NCI-H1417 (cell line): ENCODE results near the gene FGFRL1.
A peak's percentile ranks its signal among the peaks of the same experiment; 100 is the strongest.

ENCODE experiments used
- DNase-seq, 3 experiments: peaks; one replicate each; lab custom pipeline; 2025; lab: John Stamatoyannopoulos, UW

FGFRL1 gene, protein sequence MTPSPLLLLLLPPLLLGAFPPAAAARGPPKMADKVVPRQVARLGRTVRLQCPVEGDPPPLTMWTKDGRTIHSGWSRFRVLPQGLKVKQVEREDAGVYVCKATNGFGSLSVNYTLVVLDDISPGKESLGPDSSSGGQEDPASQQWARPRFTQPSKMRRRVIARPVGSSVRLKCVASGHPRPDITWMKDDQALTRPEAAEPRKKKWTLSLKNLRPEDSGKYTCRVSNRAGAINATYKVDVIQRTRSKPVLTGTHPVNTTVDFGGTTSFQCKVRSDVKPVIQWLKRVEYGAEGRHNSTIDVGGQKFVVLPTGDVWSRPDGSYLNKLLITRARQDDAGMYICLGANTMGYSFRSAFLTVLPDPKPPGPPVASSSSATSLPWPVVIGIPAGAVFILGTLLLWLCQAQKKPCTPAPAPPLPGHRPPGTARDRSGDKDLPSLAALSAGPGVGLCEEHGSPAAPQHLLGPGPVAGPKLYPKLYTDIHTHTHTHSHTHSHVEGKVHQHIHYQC

DNA sequence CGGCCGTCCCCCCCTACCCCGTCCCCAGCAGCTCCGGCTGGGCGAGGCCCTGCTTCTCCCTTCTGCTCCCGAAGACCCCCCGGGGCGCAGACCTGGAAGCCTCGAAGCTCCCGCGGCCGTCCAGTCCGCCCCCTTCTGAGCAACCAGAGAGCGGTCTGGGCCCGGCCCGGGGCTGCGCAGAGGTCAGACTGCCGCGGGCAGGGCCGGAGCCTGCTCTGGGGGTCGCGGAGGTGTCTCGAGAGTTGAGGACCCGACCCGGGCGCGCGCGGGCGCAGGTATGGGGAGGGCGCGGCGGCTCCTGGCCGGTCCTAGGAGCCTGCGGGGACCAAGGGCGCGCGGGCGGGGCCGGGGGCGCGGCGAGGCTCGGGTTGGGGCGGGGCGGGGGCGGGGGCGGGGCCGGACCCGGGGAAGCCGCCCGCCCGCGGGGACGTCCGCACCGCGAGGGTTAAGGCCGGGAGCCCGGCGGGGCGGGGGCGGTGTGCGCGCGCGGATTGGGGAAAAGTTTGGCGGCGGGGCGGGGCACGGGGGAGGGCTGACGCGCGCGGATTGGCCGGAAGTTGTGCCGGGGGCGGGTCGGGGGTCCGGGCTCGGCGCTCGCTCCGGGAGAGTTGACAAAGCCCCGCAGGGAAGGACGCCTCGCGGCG, at the start of gene FGFRL1:
TSS of gene FGFRL1 (plus strand) at position 605 of the 644 bp plus-strand sequence. CDS start 860 bp downstream, outside the sequence.
- peak in 1 of 3 experiments; percentile 79 for DNase-seq

DNA sequence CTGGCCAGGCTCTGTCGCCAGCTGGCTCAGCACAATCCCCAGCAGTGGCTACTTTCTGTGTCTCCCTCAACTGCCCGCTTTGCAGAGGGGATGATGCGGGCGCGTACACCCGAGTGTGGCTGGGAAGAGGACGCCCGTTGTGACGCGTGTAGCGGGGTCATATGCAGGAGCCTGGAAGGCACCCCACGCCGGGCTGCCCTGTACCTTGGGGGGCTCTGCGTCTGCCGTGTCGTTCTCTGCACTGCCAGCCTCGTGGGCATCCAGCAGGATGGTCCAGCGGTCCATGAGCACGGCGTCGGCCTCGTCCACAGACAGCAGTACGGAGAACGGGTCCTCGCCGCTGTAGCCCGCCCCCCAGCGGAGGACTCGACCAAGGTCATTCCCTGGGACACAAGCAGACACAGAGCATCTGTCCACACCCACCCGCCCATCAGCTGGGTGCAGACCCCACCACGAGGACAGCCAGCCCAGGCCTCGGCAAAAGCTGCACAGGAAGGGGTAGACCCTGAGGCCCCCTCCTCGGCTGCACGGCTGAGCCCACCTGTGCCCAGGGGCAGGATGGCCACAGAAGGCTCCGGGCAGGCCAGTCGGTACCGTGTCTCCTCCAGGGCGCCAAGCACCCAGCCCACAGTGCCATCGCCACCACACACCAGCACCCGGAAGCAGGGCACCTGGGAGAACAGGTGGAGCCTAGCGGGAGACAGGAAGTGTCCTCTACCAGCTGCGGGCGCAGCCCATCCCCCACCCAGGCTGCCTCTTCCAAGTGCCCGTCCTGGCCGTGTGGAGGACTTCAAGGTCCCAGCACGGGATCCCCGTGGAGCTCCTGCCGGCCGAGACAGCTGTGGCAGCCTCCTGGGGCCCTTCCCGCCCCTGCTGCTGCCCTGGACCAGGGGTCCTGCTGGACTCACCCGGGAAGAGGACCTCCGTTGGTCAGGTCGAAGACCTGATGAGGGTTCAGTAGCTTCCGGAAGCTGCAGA, 48.9 kb upstream of the FGFRL1 start:
- DNase-seq: peak; percentile 45 to 77 (median 65)

DNA sequence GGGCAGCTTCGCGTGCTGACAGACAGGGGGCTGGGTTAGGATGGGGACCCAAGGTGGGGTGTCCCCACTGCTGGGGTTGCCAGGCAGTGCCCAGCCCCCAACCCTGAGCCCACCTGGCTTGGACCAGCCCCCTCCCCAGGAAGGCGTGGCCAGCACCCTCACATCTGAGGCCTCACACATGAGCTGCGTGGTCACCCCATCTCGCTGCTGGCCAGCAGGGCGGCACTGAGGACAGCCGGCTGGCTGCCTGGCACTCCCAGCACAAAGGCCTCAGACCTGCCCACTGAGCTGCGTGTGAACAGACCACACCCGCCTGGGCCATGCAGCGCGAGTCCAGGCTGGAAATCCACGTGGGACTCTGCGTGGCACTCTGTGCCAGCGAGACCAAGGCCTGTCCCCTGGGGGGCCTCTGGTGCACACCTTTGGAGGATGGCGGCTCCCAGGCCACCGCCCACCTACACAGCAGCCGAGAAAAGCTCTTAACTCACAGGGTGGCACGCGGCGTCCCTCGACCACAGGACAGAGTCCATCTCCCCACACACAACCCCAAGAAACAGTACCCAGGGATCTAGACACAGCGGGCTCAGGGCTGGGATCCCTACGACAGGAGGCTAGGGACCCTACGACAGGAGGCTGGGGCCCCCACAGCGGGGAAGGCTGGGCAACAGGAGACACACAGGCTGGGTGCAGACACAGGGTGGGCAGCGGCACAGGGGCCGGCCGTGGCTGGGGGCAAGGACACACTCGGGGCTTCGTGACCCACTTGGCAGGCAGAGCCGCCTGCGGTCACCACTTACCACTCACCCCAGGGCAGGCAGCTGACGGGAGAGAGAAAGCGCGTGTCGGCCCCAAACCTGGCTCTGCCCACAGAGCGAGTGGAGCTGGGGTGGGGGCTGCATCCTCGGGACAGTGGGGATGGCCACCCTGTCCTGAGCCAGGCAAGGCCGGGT, 47.9 kb upstream of the FGFRL1 start:
- no peak for DNase-seq

DNA sequence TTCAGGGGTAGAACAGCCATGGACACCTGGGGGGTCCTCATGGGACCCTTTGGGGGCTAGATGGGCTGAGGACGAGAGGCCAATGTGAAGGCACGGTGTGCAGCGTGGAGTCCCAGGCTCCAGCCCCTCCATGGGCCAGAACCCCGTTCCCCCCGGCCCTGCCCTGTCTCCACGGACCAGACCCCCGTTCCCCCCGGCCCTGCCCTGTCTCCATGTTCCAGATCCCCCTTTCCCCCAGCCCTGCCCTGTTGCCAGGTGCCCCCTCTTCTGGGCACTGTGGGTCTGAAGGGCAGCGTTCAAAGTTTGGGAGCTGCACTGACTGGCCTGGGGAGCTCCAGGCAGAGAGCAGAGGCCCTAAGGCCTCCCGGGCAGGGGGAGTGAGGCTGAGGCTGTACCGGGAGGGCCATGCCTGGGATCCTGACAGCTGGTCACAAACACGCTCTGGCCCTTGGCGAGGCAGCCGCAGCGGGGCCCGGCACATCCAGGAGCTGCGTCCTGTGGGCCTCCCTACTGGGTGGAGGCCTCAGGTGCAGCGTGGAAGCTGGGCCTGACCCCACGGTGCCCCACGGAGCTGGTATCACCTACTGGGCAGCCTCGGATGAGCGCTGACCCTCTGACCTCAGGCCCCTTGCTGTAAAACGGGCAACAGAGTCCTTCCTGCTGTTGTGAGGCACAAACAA, 46.9 kb upstream of the FGFRL1 start:
- no peak for DNase-seq

DNA sequence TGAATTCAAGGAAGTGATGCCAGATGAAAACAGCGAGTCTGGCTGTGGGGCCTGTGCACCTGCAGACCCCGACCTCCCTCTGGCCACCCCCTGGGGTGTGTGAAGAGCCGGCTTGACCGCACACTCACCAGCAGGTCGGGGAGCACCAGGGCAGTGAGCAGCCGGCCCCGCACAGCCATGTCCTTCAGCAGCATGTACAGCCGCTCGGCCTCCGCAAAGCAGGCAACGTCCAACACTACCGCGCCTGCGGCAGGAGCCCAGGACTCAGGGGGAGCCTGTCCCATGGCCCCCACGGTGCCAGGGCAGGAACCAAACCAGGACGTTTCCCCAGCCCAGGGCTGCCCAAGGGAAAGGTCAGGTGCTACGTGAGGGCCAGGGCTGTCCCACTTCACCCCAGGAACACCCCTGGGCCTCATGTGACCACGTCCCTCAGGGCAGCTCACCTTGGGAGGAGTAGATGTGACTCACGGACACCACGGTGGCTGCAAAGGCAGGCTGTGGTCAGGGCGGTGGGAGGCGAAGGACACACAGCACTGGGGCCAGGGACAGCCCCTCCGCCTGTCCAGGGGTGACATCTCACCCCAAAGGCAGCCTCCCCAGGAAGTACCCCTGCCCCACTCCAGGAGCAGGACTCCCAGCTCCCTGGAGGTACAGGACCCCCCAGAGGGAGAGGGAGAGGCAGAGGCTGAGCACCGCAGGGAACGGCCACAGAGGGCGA, 46.2 kb upstream of the FGFRL1 start:
- no peak for DNase-seq

DNA sequence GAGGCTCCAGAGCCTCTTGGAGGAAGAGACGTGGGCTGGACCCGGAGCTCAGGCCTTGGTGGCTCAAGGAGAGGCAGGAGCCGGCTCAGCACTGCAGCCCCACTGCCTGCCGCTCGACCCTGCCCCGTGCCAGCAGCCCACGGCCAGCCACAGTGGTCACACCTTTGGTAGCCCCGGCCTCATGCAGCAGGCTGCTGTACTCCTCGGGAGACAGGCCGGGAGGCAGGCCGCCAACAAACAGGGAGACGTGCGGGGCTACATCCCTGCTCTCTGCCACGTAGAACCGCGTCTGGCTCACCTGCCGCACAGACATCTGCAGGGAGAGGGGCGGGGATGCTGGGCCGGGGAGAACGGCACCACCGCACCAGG, 45.7 kb upstream of the FGFRL1 start:
- no peak for DNase-seq

DNA sequence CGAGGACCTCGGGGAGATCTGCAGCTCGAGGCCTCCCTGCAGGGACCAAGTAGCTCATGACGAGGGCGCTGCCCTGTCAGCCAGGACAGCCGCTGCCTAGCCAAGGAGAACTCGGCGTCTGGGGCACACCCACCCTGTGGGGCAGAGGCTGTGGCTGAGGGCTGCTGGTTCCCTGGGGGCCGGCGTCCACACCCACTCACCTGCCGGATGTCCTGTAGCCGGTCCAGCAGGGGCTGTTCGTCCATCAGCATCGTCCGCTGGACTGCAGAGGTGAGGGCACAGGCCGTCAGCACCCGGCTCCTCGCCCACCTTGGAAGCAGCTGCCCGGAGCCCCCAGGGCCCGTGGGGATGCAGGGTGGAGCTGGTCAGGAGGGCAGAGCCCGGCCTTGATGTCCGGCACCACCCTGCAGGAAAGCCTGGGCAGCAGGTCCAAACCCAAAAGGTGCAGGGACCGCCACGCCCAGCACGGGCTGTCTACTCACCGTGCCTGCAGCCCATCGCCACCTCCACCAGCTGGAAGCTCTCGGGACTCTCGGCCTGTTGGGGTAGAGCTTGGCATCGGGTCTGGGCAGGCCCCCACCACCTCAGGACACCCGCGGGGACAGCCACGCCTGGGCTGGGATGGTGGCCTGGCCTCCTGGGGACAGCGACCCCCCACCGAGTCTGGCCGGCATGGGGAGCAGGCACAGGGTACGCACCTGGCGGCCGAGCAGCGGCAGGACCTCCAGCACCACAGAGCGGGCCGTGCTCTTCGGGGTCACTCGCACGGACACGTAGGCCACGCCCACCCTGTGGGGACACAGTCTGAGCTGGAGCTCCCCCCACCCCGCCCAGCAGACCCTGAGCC, 44.9 kb upstream of the FGFRL1 start:
- DNase-seq: no peak

DNA sequence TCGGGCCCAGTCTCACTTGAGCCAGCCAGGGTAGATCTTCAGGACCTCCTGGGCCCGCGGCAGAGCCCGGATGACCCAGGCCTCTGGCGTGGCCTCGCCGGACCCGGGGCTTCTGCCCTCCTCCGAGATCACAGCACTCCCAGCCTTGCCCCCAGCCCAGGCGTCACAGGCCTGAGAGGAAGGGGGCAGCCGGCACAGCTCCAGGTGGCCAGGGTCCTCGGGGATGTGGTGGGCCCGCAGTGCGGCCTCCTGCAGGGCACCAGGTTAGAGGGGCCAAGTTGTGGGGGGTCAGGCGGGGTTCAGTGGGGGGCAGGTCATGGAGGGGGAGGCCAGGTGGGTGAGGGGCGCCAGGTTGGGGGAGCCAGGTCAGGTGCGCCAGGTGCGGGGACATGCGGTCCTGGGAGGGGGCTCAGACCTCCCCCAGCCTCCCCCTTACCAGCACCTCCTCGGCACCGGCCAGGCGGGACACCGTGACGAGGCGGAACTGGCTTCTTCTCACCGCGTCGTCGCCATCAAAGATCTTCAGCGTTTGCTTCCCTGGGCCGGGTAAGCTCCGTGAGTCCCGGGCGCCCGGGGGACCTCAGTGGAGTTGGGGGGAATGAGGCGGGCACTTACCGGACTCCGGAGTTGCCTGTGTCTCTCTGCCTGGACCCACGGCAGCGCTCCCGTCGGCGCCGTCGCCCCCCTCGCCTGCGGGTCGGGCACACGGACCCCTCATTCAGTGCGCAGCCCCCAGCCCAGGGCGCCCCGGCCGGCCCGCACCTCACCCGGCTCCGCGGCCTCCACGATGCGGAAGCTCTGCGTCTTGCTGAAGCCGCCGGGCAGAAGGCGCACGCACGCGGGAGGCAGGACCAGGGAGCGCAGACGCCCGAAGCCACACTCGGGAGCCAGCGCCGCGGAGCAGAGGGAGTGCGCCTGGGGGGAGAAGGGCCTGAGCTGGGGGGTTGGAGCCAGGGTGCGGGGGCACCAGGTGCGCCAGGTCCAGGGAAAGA, 44.0 kb upstream of the FGFRL1 start:
- no peak for DNase-seq

DNA sequence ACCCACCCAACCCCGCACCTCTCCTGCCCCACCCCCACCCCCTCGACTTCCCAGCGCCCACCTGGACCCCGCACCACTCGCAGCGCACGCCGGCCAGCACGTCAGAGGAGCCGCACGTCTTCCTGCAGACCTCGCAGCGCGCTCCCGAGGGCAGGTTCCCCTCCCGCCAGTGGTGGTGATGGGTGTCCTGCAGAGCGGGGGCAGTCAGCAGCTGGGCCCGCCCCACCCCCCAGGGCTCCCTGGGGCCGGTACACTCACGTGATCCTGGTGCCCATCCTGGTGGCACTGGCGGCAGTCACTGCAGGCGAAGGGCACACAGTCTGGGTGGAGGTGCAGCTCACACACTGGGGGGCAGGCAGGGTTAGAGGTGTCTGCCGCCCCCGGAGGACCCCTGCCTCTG, 43.2 kb upstream of the FGFRL1 start:
- DNase-seq: peak in 2 of 3 experiments; percentile 55 to 70

DNA sequence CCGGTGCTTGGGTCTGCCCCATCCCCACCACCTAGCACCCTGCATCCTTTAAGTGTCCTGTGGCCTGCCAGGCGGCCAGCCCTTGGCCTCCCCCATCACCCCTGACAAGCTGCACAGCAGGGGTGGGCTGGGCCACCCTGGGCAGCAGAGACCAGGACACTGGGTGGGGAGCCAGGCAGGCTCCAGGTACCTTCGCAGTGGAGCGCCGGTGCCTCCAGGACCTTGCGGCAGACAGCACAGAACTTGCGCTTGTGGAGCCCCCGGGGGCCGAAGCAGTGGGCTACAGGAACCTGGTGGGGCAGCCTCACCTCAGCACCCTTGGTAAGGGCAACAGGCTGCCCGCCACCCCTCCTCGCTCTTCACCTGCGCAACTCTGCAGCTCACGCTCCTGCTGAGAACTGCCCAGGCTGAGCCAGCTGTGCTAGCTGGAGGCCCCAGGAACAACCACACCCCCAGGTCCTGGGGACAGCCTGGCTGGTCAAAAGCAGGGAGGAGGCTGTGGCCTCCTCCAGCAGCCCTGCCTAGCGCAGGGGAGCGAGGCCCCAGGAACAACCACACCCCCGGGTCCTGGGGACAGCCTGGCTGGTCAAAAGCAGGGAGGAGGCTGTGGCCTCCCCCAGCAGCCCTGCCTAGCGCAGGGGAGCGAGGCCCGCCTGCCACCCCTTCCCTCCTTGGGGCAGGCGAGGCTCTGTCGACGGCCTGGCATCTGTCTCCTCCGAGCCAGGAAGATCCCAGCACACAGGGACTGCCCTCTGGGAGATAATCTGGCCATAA, 42.6 kb upstream of the FGFRL1 start:
- DNase-seq: peak in 2 of 3 experiments; percentile 43 to 55

DNA sequence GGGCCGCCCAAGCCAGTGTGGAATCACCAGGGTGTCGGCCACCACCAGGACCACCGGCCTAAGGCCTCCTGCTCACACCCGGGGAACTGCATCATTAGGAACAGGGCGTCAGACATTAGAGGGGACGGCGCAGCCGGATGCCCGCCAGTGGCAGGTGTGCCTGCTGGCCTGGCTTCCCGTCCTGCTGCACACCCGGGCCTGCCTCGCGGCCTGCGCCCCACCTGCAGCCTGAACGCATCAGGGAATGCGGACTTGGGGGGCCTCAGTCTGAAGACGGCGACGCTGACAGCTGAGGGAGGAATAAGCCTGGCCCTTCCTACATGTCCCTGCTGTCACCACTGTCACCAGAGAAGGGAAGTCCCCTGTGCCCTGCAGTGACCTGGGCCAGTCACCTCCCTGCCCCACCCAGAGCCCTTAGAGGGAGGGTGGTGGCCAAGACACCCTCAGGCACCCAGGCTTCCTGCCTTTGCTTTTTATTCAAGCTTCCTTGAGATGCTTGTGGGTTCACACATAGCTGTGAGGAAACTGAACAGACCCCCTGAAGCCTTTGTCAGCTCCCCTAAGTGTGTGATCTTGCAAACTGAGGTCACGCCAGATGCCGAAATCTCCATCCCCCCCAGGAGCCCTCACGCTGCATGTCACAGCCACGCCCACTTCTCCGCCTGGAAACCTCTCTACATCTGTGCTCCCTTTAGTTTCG, 41.2 kb upstream of the FGFRL1 start:
- DNase-seq: no peak

DNA sequence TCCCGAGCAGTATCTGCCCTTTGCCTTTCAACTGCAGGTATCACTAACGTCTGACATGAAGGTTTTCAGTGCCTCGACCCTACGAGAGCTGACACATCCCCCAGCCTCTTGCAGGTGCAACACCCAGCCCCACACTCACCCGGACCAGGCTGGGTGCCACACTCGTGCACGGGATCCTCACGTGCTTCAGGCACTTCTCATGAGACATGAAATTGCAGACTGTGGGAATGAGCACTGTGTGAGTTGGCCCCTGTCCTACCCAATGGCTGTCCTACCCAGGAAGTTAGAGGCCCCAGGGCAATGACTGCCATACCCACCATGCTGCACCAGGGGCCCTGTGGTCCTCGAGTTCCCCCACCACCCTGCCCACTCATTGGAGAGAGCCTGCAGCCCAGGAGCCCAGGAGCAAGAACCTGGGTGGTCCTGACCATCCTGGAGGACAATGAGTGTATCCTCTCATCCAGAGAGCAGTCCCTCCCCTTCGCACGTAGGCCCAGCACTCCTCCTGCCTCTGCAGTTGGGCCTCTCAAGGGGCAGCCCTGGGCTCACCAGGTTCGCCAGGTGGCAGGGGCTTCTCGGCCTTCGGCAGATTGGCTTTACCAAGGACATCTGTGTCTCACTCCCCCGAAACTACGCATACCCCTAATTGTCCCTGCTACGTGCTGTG, 40.4 kb upstream of the FGFRL1 start:
- DNase-seq: no peak

DNA sequence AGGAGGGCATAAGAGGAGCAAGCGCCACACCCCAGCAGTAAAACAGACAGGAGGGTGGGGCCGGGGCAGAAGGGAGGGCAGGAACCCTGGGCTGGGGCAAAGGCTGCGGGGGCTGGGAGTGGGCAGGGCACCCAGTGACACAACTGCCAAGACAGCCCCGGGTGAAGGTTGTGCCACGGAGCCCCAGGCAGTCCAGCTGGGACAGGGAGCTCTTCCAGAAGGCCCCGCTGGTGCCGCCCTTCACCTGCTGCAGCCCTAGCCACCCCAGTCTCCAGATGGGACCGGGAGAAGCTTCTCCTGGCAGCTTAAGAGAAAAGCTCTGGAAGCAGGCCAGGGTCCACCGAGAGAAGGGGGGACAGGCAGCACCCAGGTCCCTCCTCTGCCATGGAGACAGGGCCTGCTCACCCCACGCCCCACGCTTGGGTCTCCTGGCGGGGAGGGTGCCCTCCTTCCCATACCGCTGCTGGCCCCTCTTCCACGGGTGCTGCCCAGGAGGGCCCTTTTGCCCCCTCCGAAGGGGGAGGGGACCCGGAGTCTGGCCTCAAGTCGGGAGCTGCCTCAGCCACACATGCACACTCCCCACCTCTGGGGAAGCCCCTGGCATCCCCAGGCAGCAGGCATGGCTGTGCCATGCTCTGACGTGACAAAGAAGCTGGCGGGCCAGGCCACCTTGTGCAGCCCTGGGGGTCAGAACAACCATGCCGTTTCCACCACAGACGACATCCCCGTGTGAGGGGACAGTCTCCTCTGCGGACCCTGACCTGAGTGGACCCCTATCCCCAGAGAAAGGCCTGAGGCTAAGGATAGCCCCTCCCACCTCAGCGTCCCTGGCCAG, 39.5 kb upstream of the FGFRL1 start:
- DNase-seq: no peak

DNA sequence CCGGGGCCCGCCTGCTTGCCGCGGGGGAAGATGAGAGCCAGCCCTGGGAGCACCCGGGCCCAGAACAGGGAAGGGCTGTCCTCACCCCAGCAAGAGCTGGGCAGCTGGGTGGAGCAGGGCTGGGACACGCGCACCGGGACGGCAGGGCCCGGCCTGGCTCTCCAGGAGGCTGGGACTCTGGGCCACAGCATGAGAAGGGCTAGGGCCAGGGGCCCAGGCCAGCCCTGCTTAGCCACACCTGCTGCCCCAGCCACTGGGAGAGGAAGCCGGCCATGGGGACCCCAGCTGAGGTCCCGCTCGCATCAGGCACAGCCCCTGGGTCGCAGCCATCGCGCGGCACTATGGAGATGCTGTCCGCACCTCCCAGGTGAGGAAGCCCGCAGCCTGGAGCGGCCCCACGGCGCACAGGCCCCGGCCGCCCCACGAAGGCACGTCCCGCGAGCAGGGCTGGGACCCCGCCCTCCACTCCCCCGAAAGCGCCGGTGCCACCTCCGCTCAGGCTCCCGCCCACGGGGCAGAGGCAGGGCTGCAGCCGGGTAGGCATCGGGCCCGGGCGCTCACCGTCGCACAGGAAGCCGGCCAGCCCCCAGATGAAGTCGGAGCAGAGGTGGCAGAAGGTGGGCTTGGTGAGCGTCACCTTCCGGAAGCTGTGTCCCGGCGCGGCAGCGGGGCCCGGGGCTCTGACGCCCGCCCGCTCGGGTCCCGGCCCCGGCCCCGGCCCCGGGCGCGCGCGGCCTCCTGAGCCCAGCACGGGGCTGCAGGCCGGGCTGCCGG, 38.6 kb upstream of the FGFRL1 start:
- peak; percentile 29 to 52 (median 48) for DNase-seq
